ENCODE measurements around the gene STXBP5. TPM values are rescaled to one million over a fixed set of nuclear protein-coding genes. Genes with fewer than 3 reads are reported as not detected.
A peak's percentile ranks its signal among the peaks of the same experiment; 100 is the strongest.

The STXBP5 gene
- total and polyA plus RNA-seq, 9 of the 15 experiments (the other 6 are each of a cell fraction or from before 2014, with no cell fraction given) = 23.3 to 172 (median 71.5) TPM

- TF ChIP-seq MECOM (CRISPR knock-in tag; IDR thresholded peaks at IDR 0.05) (0 out of 2 replicates have a peak, but pooled peaks have one; percentile 21), FOS (IDR thresholded peaks at IDR 0.05; ENCODE audit: extremely low read depth, insufficient read length) (no peak), MTA1 (IDR thresholded peaks at IDR 0.05; ENCODE audit: borderline replicate concordance) (0 out of 2 replicates have a peak, but pooled peaks have one; percentile 21), CUX1 (CRISPR knock-in tag; IDR thresholded peaks at IDR 0.05) (no peak), MLX (CRISPR knock-in tag; conservative IDR thresholded peaks at IDR 0.05) (no peak), POLR3G (IDR thresholded peaks at IDR 0.05; ENCODE audit: extremely low read depth, insufficient read length, insufficient replicate concordance) (no peak), SMARCA4 (IDR thresholded peaks at IDR 0.05) (peak; percentile 43; the same call in 1 of the 2 replicates), ZNF655 (CRISPR knock-in tag; IDR thresholded peaks at IDR 0.05) (no peak), ZNF174 (CRISPR knock-in tag; IDR thresholded peaks at IDR 0.05) (no peak), POLR2A (conservative IDR thresholded peaks at IDR 0.05) (peak; percentile 44; the same call in 1 of the 2 replicates), SUPT5H (IDR thresholded peaks at IDR 0.05) (peak; percentile 68; the same call in 1 of the 2 replicates), HDAC6 (IDR thresholded peaks at IDR 0.05; ENCODE audit: low read depth, low read length) (no peak), BACH1 (tag; IDR thresholded peaks at IDR 0.05) (no peak), ZNF551 (CRISPR knock-in tag; IDR thresholded peaks at IDR 0.05) (no peak), ZNF224 (CRISPR knock-in tag; IDR thresholded peaks at IDR 0.05) (no peak), ARID4B (CRISPR knock-in tag; IDR thresholded peaks at IDR 0.05) (no peak), ZNF644 (tag; IDR thresholded peaks at IDR 0.05; ENCODE audit: low read depth) (no peak), ZNF23 (CRISPR knock-in tag; IDR thresholded peaks at IDR 0.05) (no peak)
Observed at GRCh38 chr6:147218797-147219196, 14.6 kb downstream of the STXBP5 start (continued).

Measured in K562 (cell line).